ENCODE results near the gene ZNF530.

The ZNF530 gene

DNA sequence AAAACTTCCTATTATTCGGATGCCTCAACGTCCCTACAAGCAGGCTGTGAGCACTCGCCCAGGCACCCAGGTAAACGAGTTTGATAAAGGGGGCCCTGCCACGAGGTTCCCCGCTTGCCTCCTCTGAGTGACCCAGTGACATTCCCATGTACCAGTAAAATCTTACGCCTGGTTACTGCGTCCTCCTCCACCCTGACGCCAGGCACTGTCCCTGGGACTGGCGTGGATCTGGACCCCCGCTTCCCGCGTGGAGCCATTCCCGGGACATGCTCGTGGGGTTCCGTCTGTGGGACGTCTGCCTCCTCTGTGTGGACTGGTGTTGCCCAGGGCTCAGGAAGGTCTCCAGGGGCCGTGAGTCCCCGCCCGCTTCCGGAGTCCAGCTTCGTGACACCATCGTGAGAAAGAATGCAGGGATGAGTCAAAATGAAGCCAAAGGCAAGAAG is 39.6 kb upstream of the ZNF530 start:
- DNase-seq (ENCODE audit: low spot score) = no peak
- in situ Hi-C loops (cut with MboI; ENCODE audit: low pct_unique_long_range_greater_than_20kb, low sequenced_read_pairs, unreplicated experiment) = no loop called here
- TF ChIP-seq, protein P1, sequence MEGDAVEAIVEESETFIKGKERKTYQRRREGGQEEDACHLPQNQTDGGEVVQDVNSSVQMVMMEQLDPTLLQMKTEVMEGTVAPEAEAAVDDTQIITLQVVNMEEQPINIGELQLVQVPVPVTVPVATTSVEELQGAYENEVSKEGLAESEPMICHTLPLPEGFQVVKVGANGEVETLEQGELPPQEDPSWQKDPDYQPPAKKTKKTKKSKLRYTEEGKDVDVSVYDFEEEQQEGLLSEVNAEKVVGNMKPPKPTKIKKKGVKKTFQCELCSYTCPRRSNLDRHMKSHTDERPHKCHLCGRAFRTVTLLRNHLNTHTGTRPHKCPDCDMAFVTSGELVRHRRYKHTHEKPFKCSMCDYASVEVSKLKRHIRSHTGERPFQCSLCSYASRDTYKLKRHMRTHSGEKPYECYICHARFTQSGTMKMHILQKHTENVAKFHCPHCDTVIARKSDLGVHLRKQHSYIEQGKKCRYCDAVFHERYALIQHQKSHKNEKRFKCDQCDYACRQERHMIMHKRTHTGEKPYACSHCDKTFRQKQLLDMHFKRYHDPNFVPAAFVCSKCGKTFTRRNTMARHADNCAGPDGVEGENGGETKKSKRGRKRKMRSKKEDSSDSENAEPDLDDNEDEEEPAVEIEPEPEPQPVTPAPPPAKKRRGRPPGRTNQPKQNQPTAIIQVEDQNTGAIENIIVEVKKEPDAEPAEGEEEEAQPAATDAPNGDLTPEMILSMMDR (IDR thresholded peaks at IDR 0.05; ENCODE audit: extremely low read depth, insufficient read depth, missing control alignments) = no peak

DNA sequence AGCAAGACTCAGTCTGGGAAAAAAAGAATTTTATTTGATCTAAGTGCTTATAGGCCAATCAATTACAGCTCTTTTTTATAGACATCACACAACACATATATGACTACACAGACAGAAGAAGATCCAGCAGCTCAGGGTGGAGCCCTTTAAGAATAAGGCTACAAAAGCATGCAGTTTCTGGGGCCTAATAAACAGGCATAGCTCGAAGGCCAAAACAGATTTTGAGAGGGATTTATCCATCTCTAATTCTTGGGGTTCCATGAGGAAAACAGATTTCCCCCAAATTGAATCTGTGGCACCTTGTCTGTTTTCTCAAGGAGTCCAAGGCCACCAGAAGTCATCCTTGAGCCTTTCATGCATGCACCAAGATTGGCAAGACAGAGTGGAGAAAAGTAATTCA is 36.1 kb upstream of the ZNF530 start:
- no peak for DNase-seq (ENCODE audit: low spot score)
- in situ Hi-C loops (cut with MboI; ENCODE audit: low pct_unique_long_range_greater_than_20kb, low sequenced_read_pairs, unreplicated experiment) = no loop called here
- TF ChIP-seq, protein P1 (IDR thresholded peaks at IDR 0.05; ENCODE audit: extremely low read depth, insufficient read depth, missing control alignments) = no peak

DNA sequence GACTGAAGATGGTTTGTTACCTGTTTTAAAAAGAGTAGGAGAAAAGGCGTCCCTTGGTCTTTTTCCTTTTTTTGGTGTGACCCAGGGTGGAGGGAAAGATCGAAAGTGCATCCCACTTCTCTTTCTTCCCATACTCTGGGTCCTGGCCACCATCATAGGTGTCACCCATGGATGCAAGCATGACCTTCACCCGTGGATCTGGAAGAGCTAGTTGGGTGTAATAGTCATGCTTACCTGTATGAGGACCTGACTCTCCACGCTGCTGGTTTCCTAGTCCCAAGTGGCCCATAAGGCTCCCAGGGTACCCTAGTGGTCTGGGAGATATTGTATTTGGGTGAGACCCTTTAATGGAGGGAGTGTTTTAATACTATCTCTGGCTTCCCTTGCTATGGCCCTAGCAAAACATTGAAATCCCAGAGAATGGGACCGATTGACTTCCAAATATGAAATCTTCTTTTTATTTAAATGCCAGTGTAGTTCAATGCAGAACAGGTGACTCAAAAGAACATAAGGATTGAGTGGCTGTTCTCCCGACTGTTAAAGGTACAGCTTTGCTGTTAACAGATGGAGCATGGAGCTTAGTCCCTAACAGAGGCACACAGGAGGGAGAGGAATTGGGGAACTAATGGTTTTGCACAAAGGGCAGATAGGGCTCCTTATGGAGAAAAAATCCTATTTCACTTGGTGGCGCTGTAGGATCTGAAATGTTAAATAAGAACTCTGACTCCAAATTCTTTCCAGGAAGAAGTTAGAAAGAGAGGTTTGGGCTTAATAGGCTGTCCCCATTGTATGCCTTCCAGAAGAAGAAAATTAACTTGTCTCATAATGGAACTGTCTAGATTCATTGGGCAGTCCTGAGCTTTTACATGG is 33.1 kb upstream of the ZNF530 start:
- DNase-seq (ENCODE audit: low spot score) = no peak
- TF ChIP-seq, protein P1 (IDR thresholded peaks at IDR 0.05; ENCODE audit: extremely low read depth, insufficient read depth, missing control alignments) = no peak
- in situ Hi-C loops (cut with MboI; ENCODE audit: low pct_unique_long_range_greater_than_20kb, low sequenced_read_pairs, unreplicated experiment) = no loop called here

- DNase-seq (ENCODE audit: low spot score) = no peak
- TF ChIP-seq, protein P1 (IDR thresholded peaks at IDR 0.05; ENCODE audit: extremely low read depth, insufficient read depth, missing control alignments) = no peak
- in situ Hi-C loops (cut with MboI; ENCODE audit: low pct_unique_long_range_greater_than_20kb, low sequenced_read_pairs, unreplicated experiment) = no loop called here
Measured at GRCh38 chr19:57570707-57571106, 29.0 kb upstream of the ZNF530 start.

DNA sequence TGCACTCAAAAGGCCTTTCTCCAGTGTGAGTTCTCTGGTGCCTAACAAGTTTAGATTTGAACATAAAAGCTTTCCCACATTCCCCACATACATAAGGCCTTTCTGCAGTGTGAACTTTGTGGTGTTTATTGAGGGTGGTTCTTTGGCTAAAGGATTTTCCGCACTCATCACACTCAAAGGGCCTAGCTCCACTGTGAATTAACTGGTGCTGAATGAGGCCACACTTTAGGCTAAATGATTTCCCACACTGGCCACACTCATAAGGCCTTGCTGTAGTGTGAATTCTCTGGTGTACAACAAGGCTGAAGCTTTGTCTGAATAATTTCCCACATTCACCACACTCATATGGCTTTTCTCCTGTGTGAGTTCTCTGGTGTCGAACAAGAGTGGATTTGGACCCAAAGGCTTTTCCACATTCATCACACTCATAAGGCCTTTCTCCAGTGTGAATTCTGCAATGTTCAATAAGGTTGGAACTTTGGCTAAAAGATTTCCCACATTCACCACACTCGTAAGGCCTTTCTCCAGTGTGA is 27.2 kb upstream of the ZNF530 start:
- in situ Hi-C loops (cut with MboI; ENCODE audit: low pct_unique_long_range_greater_than_20kb, low sequenced_read_pairs, unreplicated experiment) = no loop called here
- DNase-seq (ENCODE audit: low spot score) = no peak
- TF ChIP-seq, protein P1 (IDR thresholded peaks at IDR 0.05; ENCODE audit: extremely low read depth, insufficient read depth, missing control alignments) = no peak

- no peak for DNase-seq (ENCODE audit: low spot score)
- in situ Hi-C loops (cut with MboI; ENCODE audit: low pct_unique_long_range_greater_than_20kb, low sequenced_read_pairs, unreplicated experiment) = no loop called here
- TF ChIP-seq, protein P1 (IDR thresholded peaks at IDR 0.05; ENCODE audit: extremely low read depth, insufficient read depth, missing control alignments) = no peak
Measured at GRCh38 chr19:57576661-57577060, 23.0 kb upstream of the ZNF530 start.
